GM19035 (cell line): ENCODE data around the gene DYRK3.
"Not testable (repeated sequence)": the region's sequence is repeated elsewhere in the genome, so short reads cannot be mapped to it uniquely, and the experiment has no call there.

Source experiments
- ATAC-seq: cut with Tn5 transposase; IDR thresholded peaks from one replicate; pipeline ENCODE4 v1.9.1; 2021; ENCODE audit not compliant: unreplicated experiment

DYRK3 gene

GRCh38 chr1:206628916-206629315, 6.4 kb upstream of the DYRK3 start:
- no peak for ATAC-seq

DNA sequence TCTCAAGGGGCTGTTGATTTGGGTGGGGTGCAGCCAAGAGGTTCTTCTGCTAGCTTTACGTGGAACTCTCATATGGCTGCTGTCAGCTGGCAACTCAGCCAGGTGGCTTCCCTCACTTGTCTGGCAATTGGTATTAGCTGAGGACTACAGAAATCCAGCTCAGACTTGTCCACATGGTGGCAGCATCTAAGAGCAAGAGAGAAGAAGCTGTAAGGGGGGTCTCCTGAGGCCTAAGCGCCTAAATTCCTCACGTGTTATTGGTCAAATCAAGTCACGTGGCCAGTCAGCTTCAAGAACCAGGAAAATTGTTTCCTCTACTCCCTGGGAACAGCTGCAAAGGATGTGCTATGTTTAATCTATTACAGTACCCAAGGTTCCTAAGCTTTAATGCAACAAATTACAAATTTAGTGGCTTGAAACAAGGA, 4.2 kb upstream of the DYRK3 start:
- no peak for ATAC-seq

DNA sequence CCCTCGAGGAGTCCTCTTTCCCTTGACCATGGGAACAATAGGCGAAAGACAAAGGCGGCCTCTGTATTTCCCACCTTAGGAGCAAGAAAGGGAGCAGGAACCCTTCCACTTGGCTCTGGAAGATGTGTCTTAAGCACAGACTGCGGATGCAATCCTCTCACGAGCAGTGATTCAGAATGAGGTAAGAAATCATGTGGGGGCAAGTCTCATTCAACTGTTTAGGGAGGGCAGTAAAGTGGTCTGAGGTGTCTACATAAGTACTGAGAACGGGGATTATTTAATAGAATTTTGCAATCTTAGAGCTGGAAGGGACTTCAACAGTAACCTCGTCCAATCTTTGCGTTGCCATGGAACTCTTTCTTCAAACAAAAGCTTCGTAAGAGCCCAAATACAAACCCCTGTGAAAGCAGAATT, 1.6 kb upstream of the DYRK3 start:
- ATAC-seq: no peak

DNA sequence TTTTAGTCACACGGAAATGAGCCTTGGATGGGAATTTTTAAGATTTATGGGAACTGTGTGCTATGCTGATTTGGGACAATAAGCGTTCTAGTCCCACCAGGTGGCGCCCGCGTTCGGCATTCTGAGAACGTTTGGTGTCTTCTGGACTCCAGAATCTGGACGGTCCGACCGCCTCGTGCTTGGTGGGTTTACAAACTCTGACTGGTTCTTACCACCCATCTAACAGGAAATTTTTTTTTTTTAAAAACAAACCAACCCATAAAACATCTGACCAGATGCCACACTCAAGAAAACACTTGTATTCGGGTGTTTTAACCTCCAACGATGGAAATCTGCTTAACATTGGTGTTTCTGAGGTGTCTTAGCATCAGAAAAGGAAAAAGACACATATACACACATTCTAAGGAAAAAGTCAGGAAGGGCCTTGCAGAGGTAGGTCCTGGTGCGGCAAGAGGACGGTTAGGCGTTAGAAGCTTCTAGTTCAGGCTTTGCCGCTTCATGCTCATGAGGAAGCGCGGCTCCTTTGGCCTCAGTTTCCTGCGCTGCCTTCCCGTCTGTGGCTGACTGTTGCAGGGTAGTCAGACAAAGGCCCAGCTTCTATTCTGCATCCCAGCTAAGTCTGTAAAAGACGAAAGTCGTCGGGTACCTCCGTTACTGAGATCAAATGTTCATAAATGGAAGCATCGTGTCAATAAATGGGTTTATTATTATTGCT, 814 bp upstream of the DYRK3 start:
- ATAC-seq: no peak

DNA sequence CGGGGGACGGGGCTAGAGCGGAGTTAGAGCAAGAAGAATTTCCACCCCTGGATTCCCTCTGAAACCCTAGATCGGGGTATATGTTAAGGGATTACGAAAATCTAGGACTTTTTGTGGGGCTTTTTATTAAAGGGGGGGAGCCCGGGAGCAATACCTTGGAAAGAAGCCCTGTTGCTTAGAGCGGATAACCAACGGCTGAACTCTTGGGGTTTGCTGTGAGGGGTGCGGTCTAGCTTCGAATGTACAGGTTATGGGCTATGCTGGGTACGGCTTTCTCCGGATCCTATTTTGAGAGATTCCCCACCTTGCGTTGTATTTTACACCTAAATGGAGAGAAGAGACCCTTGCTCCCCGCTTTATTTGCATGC, 626 bp downstream of the DYRK3 start:
- peak; percentile 10 for ATAC-seq

GRCh38 chr1:206636671-206637070, 1.3 kb downstream of the DYRK3 start:
- ATAC-seq: no peak

DNA sequence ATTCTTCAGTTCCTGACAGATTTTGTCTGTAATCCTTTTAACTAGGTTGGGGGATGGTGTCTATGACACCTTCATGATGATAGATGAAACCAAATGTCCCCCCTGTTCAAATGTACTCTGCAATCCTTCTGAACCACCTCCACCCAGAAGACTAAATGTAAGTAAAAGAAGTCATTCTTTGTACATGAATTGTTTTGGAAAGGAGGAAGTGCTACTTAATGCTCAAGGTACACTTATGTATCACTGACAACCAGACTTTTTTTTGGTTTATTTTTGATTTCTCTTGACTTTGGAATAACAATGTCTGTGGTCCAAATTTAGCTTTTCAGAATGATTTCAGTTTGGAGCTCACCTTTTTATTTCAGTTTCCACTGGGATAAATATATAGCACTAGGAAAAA, 2.3 kb downstream of the DYRK3 start:
- ATAC-seq: no peak

- ATAC-seq: not testable (repeated sequence)
Observed at GRCh38 chr1:206642074-206642473, 6.7 kb downstream of the DYRK3 start.

DNA sequence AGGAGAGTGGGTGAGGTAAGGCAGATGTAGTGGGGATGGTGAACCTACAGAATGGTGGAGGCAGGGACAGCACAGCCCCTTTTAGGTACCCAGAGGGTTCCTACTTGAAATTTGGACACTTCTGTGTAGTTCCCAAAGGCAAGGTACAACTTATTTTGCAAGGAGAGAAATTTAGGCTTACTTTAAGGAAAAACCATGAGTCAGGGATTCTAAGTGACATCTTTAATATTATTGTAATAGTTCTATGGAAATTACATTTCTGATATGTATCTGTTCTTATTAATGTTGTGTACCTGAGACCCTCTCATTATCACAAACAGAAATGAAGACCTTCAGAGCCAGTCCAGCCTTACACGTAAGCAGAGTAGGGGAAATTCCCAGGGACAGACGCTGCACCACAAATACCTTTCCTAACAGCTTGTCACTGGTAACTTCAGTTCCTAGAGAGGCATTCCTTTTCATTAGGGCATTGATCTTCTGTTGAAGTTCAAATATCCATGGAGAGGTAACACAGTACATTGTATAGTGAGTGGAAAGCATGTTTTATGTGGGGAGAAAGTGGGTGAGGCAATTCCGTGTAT, 7.9 kb downstream of the DYRK3 start:
- no peak for ATAC-seq

GRCh38 chr1:206646504-206646903, 11.2 kb downstream of the DYRK3 start:
- ATAC-seq: no peak

DNA sequence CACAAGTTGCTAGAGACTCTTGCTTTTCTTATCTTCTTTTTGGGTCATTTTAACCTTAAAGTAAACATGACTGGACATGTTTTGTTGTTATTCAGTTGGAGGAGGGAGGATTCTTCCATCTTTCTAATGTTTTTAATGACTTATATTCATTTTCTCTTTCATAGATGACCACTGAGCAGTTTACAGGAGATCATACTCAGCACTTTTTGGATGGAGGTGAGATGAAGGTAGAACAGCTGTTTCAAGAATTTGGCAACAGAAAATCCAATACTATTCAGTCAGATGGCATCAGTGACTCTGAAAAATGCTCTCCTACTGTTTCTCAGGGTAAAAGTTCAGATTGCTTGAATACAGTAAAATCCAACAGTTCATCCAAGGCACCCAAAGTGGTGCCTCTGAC, 11.9 kb downstream of the DYRK3 start:
- no peak for ATAC-seq

DNA sequence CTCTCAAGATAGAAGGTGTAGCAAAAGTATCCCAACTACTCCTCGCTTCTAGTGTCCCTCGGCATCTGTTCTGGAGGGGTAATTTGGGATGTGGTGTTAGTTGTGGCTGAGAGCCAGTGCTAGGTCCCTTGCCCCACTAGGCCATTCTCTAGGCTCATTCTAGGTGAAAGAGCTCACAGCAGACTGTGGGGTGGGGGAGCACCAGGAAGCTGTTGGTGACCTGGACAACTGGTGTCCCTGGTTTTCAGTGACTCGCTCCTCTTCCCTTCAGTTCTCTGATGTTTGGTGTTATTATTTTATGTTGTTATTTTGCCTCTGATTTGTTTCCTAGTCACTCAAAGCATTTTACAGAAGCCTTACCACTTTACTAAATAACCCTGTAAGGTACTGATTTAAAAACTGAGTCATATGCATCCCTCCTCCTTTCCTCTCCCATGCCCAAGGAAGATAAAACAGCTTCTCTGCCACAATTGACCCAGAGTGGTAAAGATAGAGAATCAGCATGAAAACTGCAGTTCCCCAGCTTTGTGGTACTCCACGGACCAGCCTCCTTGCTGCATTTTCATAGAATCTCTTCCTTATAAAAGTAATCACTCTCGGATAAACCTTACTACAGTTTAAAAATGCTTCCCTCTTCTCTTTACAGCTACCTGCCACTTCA, 14.1 kb downstream of the DYRK3 start:
- ATAC-seq: no peak

- no peak for ATAC-seq
Observed at GRCh38 chr1:206651014-206651413, 15.7 kb downstream of the DYRK3 start.

GRCh38 chr1:206651958-206652890, 16.9 kb downstream of the DYRK3 start:
- no peak for ATAC-seq

DNA sequence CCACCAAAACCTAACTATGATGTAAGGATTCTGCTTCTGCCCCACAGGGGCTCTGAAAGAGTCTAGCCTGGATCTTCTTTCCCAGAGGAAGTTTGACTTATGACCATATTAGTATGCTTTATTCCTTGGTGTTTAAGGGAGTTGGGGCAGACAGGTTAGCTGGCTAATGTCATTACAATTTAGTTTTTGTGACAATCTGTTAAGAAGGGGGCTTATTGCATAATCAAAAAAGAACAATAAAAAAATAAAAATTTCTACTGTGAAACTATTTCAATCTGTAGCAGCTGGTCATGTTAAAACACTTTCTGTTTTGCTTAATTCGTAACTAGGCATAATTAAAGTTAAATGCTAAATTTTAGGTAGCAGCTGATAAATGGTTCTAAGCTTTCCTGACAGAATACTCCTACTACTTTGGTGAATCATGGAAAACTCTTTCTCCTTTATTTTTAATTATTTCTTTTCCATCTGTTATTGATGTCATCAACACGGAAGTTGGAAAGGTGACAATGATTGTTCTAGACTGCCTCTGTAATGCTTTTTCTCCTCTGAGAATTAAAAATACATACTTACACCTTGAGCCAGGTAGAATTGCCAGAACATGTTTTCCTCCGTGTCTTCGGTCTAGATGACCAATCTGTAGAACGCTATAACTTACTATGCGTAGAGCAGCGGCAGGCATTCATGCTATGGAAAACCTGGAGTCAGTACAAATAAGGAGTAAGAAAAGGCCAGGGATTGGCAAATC, 18.6 kb downstream of the DYRK3 start:
- ATAC-seq: no peak

- ATAC-seq: no peak
Observed at GRCh38 chr1:206654828-206655227, 19.5 kb downstream of the DYRK3 start.

DNA sequence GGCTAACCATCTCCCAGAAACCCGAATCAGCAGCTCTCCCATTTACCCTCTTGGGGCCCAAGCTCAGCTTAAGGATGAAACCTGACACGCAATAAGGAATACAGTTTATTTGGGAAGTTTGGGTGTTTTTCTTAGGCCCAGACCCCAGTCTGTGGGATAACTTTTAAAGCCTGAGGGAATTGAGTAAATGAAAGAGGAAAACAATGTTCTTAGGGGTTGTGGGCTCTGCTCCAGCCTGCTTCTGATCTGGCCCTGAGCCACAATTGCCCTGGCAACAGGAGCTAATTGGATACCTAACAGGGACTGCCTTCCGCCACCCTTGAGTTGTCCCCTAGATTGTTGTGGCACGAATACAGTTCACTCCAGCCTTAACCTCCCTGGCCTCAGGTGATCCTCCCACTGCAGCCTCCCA, 20.1 kb downstream of the DYRK3 start:
- ATAC-seq: no peak

- no peak for ATAC-seq
Observed at GRCh38 chr1:206656936-206657335, 21.6 kb downstream of the DYRK3 start.

DNA sequence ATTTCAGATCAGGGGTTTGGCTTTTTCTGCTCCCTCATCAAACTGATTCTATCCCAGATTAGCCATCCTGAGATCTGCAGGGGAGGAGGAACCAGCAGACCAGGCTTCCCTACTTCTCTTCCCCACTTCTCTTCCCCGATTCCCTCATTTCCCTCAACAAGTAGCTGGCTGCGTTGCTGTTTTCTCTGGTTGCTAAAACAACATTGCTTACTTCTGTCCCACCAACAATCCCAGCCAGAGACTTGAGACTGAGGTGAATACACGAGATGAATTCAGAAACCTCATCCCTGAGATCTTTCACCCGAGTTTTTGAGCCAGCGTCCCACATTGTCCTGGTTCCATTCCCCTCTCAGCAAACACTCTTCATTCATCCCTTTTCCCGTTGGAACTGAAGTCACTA, 22.4 kb downstream of the DYRK3 start:
- no peak for ATAC-seq

- ATAC-seq: no peak
Observed at GRCh38 chr1:206658264-206658980, 23.1 kb downstream of the DYRK3 start.
